HG03432 (cell line): ENCODE data around the gene POLE2.
"Not testable (repeated sequence)": the region's sequence is repeated elsewhere in the genome, so short reads cannot be mapped to it uniquely, and the experiment has no call there.

Source experiments
- ATAC-seq: cut with Tn5 transposase; IDR thresholded peaks from one replicate; pipeline ENCODE4 v1.9.1; 2021; ENCODE audit warnings: mild to moderate bottlenecking, moderate library complexity; ENCODE audit not compliant: unreplicated experiment

Gene POLE2, protein sequence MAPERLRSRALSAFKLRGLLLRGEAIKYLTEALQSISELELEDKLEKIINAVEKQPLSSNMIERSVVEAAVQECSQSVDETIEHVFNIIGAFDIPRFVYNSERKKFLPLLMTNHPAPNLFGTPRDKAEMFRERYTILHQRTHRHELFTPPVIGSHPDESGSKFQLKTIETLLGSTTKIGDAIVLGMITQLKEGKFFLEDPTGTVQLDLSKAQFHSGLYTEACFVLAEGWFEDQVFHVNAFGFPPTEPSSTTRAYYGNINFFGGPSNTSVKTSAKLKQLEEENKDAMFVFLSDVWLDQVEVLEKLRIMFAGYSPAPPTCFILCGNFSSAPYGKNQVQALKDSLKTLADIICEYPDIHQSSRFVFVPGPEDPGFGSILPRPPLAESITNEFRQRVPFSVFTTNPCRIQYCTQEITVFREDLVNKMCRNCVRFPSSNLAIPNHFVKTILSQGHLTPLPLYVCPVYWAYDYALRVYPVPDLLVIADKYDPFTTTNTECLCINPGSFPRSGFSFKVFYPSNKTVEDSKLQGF

DNA sequence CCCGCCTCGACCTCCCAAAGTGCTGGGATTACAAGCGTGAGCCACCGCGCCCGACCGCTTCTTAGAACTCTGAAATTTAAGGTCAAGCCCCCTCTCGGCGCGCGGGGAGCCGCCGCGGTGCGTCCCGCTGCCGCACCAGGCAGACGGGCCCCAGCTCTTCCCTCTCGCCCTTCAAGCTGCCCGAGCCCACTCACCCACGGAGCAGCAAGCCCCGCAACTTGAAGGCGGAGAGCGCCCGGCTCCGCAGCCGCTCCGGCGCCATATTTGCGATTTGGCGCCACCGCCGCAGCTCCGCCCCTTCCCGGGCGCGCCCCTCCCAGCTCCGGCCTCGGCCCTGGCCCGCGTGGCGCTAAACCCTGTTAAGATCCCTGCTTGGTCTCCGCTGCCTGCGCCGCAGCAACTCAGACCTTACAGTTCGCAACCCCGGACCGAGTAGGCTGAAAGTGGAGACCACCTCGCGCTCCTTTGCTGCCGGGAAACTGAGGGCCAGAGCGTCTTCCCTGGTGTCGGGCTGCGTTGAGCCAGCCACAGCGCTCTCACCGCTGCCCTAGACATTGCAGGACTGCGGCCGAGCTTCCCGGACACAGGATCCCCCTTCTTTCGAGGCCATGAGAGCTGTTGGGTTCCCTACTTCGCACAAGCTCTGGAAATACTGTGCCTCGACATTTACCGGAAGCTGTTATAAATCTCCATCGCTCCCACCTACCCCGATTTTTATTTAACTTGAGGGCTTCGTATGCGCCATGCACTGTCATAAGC is at the start of gene POLE2:
POLE2 (minus strand) TSS at position 273 of the 759 bp plus-strand sequence; CDS start at position 262, 11 bp downstream.
- ATAC-seq, result peak; percentile 87

DNA sequence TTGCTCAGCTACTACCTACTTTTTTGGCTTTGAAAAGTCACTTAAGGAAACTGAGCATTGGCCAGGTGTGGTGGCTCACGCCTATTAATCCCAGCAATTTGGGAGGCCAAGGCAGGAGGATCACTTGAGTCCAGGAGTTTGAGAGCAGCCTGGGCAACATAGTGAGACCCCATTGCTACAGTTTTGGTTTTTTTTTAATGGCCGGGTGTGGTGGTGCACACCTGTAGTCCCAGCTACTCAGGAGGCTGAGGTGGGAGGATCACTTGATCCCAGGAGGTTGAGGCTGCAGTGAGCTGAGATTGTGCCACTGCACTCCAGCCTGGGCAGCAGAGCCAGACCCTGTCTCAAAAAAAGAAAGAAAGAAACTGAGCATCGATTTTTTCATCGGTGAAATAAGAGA is 47.7 kb upstream of the POLE2 start:
- not testable (repeated sequence) for ATAC-seq

DNA sequence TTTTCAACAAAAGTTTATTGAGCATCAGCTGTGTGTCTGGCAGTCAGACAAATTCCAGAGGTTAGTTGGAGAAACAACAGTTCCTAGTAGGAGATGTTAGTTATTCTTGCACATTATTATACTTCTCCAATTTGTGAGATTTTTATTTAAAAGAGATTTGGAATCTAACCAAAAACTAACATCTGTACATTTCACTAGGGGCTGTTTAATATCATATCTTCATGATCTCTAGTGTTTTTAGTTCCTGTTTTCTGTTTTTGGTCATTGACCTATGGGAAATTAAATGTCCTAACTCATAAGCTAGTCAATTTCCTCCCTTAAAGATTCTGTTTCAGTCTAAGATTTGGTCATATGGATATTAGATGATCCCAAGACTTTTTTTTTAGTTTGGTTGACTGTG is 45.8 kb upstream of the POLE2 start:
- no peak for ATAC-seq

DNA sequence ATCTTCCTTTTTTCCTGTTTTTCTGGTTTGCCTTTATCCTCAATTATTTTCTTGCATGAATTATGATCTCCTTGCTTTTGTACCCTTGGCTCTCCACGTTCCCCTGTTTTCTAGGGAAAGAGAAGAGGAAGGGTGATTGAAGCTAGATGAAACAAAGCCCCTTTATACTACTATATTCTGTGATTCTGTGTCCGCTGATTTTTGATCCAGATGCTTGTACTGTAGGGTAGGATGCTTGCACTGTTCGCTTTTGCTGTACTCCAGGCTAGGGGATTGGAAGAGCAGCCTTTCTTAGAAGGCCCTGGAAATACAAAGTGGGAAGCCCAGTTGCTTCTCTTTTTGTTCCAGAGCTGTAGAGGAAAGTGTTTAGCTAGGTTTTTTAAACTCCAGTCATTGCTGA is 44.9 kb upstream of the POLE2 start:
- no peak for ATAC-seq

DNA sequence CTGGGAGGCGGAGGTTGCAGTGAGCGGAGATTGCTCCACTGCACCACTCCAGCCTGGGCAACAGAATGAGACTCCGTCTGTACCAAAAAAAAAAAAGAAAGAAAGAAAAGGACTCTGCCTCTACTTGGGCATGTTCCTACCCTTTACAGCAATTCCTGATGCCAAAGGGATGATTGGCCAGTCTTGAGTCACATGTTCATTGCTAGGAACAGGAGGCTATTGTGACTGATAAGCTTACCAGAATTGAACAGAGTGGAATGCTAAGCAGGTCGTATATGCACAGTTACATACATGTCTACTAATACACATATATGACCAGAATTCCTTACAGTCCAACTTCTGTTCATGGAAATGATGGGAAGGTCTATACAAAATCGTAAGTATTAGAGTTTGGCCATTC is 39.2 kb upstream of the POLE2 start:
- no peak for ATAC-seq

DNA sequence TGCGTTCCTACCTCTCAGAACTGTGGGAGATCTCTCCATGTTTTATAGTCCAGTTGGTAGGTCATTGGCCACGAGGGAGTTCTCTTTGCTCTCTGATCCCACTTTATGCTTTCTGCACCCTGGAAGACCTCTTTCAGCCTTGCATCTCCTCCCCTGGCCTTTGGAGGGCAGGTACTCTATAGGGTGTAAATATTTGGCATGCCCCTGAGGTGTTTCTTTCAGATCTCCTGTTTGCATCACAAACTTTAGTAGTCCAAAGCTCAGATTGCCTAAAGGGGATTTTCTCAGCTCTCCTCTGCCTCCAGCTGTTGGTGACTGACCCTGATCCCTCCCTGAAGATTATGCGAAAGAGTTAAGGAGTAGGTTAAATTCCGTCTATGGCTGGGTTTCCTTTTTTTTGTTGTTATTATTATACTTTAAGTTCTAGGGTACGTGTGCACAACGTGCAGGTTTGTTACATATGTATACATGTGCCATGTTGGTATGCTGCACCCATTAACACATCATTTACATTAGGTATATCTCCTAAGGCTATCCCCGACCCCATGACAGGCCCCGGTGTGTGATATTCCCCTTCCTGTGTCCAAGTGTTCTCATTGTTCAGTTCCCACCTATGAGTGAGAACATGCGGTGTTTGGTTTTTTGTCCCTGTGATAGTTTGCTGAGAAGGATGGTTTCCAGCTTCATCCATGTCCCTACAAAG is 33.9 kb upstream of the POLE2 start:
- ATAC-seq, result not testable (repeated sequence)

DNA sequence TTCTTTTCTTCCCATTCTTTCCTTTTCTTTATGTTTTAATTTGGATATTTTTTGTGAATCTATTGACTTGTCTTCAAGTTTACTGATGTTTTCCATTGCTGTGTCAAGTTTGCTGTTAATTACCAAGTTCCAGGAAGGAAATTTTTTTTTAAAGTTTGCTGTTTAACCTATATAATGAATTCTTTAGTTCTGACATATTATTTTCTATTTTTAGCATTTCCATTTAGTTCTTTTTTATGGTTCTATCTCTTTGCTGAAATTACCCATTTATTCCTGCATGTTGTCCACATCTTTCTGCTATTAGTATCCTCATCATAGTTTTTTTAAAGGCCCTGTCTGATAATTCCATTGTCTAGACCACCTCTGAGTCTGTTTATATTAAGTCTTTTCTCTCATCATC is 32.7 kb upstream of the POLE2 start:
- ATAC-seq, result no peak

DNA sequence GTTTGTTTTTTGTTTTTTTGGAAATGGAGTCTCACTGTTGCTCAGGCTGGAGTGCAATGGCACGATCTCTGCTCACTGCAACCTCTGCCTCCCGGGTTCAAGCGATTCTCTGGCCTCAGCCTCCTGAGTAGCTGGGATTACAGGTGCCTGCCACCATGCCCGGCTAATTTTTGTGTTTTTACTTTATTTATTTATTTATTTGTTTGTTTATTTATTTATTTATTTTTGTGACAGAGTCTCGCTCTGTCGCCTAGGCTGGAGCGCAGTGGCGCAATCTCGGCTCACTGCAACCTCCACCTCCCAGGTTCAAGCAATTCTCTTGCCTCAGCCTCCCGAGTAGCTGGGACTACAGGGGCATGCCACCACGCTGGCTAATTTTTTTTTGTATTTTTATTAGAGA is 23.0 kb upstream of the POLE2 start:
- ATAC-seq, result not testable (repeated sequence)

DNA sequence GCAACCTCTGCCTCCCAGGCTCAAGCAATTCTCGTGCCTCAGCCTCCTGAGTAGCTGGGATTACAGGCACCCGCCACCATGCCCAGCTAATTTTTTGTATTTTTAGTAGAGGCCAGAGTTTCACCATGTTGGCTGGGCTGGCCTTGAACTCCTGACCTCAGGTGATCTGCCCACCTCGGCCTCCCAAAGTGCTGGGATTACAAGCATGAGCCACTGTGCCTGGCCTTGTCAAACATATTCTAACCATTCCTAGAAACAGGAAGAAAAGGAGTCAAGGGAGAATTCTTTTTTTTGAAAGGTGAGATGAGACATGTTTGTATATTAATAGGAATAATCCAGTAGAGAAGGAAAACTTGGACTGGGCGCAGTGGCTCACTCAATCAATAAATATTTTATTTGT is 16.5 kb upstream of the POLE2 start:
- ATAC-seq, result not testable (repeated sequence)

DNA sequence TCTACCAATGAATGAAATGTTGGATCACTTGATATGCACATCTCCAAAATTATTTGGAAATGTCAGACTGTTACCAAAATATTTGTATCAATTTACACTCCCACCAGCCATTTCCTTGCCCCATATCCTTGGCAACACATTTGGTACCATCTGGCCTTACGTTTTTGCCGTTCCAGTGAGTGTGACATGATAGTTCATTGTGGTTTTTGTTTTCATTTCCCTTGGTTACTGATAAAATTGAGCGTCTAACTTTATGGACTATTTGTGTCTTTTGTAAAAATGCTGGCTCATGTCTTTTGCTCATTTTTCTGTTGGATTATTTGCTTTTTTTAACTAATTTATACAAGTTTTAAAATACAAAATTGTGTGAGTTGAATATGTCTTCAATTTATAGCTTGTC is 16.0 kb upstream of the POLE2 start:
- no peak for ATAC-seq

DNA sequence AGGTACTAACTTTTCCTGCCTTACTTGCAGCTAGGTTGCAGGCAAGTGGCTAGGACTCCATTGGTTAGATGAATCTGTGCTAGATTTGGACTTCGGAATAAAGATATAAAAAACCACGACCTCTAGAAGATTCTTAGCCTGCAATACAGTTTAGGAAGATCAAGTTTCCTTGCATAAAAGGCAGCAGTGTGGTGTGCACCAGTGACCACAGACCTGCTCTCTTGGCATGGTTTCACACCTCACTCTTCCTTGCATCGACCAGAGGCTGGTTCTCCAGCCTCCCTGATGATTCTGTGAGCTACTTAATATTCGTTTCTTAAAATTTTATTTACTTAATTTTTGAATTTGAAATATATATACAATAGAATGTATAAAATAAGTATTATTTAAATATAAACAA is 14.7 kb upstream of the POLE2 start:
- no peak for ATAC-seq

DNA sequence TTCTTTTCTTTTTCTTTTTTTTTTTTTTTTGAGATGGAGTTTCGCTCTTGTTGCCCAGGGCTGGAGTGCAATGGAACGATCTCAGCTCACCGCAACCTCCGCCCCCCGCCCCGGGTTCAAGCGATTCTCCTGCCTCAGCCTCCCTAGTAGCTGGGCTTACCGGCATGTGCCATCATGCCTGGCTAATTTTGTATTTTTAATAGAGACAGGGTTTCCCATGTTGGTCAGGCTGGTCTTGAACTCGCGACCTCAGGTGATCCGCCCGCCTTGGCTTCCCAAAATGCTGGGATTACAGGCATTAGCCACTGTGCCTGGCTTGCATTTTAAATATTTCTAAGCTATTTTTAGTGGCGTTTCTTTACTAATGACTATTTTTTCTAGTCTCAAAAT is 5.7 kb upstream of the POLE2 start:
- not testable (repeated sequence) for ATAC-seq

DNA sequence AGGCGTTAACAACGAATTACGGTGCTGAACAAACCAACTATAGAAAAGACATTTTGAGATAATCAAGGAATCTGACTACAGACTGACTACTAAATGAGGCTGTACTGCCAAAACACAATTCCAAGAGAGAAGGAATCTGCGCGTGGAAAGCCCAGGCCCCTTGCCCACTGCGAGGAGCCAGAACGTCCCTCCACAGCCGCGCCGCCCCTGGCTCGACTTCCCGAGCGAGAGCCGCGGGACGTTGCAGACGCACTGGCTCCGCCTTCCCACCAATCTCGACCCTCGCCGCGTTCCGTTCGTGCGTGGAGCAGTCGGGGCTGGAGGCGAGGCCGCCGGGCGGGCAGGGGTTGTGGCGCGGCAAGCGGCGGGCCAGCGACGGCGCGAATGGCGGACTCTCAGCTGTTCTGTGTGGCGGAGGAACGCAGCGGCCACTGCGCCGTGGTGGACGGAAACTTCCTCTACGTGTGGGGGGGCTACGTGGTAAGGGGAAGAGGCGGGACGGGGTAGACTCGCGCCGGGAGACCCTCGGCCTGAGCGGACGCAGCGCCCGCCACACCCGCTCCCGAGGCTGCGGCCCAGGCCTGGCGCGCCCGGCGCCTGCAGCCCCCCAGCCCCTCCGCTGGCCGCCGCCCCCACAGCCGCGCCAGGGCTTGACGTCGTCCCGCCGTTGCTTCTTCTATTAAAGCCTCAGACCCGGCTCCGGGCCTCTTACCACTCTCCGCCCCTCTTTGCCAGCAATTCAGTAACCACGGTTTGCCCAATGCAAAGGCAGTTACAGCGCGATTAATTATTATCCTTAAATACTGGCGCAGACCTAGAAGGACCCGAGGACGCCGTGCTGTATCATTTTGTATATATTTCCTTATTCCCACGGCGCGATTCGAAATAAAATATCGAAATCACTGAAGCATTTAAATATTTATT is 5.1 kb upstream of the POLE2 start, which contains the start of gene KLHDC1:
KLHDC1 (plus strand) TSS at position 310 of the 924 bp plus-strand sequence; CDS start at position 385, 75 bp downstream.
- ATAC-seq, result peak; percentile 74

DNA sequence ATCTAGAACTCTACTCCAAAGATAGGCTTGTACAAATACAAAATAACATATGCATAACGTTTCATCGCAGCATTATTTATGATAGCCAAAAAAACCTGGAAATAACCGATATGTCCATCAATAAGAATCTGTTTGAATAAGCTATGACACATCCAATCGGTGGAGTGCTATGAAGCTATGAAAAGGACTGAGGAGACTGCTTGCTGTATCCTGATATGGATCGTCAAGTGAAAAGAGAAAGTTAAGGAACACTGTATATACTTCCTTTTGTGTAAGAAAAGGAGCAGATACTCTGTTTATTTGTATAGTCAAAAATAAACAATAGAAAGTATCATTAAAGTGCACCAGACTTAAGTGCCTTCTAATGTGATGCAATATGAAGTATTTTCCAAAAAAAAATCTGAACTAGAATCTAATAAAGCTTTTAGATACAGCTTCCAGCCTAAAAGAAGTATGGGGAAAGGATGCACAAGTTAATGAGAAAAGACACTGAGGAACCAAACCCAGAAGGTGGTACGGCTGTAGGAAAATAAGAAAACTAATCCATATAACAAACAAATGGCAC is 4.3 kb upstream of the POLE2 start:
- no peak for ATAC-seq

DNA sequence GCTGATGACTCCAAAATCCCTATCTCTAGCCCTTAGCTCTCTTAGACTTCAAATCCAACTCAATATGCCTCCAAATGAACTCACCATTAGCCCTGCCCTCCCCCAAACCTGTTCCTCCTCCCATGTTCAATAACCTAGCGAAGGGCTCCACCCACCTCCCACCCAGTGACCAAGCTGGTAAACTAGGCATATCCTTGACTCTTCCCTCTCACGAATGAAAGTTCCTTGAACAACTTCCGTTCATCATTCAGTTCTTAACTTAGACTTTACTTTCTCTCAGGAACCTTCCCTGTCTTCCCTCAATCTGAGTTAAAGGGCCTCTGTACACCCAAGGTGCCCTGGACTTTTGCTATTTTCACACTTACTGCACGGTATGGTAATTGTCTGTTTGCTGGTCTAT is 3.0 kb upstream of the POLE2 start:
- no peak for ATAC-seq

DNA sequence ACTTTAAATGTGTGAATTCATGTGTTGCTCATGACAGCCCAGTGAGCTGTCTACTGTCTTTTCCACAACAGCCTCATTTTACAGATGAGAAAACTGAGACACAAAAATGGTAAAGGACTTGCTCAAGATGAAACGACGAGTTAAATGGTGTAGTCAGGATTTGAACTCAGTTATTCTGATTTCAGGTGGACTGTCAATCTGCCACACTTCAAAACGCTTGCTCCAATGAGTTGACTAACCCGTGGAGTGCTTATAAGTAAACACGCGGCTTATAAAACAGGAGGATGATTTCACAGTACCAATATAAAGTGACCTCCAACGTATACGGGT is 652 bp upstream of the POLE2 start:
- no peak for ATAC-seq

DNA sequence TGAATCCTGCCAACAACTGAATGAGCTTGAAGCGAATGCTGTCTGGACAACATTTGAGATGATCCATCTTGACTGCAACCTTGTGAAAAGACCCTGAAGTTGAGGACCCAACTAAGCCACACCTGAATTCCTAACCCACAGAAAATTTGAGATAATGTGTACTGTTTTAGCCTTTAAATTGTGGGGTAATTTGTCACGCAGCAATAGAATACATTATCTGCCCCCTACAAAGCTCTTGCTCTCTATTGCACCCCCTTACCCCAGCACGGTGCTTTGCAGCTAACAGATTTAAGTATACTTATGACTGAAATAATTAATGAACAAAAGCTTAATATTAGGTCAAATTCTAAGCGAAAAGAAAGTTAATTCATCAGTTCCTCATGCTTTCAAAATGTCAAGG is 1.6 kb downstream of the POLE2 start:
- no peak for ATAC-seq

DNA sequence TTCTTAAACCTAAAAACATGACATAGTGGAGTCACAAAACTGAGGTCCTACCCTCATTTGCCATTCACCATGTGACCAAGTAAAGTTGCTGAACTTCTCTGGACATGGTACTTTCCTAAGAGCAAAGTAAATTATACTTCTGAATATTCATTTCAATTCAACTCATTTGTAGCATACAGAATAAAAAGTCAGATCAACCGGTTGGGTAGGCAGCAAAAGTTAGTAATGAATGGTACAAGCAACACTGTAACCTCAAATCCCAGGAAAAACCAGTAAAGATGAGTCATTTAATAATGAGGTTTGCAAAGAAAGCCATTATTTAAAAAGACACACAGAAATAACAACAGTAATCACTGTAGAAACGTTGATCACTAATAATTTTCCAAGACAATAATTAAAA is 8.7 kb downstream of the POLE2 start:
- no peak for ATAC-seq

DNA sequence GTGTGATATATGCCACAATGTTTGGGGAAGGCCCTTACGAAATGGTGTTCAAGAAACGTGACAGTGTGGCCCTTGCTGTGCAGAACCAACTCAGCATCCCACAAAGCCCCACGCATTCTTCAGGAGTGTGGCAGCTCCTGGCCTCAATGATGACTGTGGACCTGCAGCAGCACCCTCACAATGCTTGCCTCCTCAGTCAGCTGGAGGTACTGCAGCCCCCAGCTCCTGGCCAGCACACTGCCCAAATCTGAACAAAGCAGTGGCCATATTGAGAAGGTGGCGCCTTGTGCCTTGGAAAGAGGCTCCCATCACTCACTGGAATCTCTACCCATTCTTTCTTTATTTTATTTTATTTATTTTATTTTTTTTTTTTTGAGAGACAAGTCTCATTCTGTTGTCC is 10.4 kb downstream of the POLE2 start:
- ATAC-seq, result no peak

DNA sequence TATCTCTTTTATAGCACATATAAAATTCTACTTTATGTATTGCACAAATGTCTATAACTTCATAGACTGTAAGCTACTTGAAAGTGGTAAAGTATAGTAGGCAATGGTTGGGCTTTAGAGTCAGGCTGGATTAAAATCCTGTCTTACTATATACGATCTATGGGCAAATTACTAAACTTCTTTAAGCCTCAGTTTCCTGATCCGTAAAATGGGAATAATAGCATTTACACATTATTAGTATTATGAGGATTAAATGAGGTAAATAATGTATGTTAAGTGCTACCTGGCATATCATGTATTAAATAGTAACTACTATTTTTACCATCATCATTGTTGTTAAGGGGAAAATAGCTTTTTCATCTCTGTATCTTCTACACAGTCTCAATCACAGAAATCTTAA is 14.4 kb downstream of the POLE2 start:
- ATAC-seq, result no peak
